GM19328 (cell line): ENCODE results near the gene MAP2K1.
"Not testable (repeated sequence)": the region's sequence is repeated elsewhere in the genome, so short reads cannot be mapped to it uniquely, and the experiment has no call there.

Experiments used
- ATAC-seq: cut with Tn5 transposase; IDR thresholded peaks from one replicate; pipeline ENCODE4 v1.9.1; 2021; ENCODE audit warnings: mild to moderate bottlenecking, moderate library complexity; ENCODE audit not compliant: unreplicated experiment

The MAP2K1 gene

GRCh38 chr15:66472176-66472999 lies 85.7 kb downstream of the MAP2K1 start:
- no peak for ATAC-seq

- no peak for ATAC-seq
Measured at GRCh38 chr15:66474135-66474534, 87.4 kb downstream of the MAP2K1 start.

DNA sequence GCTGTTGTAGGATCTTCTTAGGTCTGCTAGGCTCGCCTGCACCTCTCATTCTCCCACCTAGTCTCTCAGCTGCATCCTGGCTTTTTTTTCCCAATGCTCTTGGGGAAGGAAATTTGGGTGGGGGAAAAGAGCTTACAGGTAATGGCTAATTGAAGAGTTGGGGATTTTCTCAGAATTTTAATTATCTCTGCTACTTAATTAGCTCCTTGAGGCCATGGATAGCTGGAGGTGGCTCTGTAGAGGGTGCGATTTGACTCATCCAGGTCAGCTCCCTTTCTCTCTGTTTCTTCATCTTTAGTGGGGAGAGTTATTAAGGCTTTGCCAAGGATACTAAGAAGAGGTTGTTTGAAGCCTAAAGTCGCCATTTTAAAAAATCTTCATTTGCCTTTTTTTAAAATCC lies 88.3 kb downstream of the MAP2K1 start:
- no peak for ATAC-seq

- ATAC-seq, result no peak
Measured at GRCh38 chr15:66476535-66476934, 89.8 kb downstream of the MAP2K1 start.

DNA sequence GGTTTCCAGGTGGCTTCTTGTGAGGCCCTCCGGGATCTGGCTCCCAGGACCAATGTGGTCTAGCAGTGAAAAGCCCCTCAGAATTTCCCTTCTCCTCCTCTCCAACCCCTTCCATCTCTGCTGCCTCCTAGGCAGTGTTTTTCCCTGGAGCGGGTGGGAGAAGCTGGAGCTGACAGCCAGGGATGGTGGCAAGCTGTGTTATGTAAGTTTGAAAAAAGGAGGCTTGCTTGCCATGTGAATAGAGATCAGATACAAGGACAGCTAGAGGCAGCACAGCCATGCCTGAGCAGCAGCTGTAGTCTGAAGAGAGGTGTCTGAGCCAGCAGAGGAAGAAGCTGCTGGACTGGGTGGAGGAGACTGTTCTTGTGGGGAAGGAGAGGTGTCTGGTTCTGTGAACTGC lies 90.3 kb downstream of the MAP2K1 start:
- ATAC-seq, result no peak

GRCh38 chr15:66480267-66480666 lies 93.6 kb downstream of the MAP2K1 start:
- ATAC-seq, result no peak

GRCh38 chr15:66481107-66481856 lies 94.6 kb downstream of the MAP2K1 start:
- no peak for ATAC-seq

- ATAC-seq, result no peak
Measured at GRCh38 chr15:66482539-66482938, 95.8 kb downstream of the MAP2K1 start.

GRCh38 chr15:66483131-66483566 lies 96.4 kb downstream of the MAP2K1 start:
- ATAC-seq, result no peak

- no peak for ATAC-seq
Measured at GRCh38 chr15:66484539-66485112, 97.9 kb downstream of the MAP2K1 start.

- no peak for ATAC-seq
Measured at GRCh38 chr15:66486887-66487286, 100.2 kb downstream of the MAP2K1 start.

GRCh38 chr15:66488525-66488924 lies 101.8 kb downstream of the MAP2K1 start:
- ATAC-seq, result no peak

GRCh38 chr15:66489179-66489791 lies 102.6 kb downstream of the MAP2K1 start:
- ATAC-seq, result no peak

DNA sequence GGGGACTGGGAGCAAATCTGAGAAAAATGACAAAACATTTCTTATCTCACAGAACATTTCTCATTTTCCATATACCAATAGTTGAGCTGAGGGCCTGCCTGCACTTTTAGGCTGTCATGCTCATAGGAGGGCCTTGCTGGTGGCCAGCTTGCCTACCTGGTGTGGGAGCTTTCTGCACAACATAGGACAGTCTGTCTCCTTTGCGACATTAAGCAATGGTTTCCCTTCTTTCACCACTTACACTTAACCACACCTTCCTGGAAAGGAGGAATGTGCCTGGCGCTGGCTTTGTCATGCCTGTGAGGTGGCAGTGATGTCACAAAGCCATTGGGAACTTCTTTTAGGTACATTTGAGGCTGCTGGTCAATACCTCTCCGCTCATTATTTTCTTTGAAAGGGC lies 105.1 kb downstream of the MAP2K1 start:
- no peak for ATAC-seq

DNA sequence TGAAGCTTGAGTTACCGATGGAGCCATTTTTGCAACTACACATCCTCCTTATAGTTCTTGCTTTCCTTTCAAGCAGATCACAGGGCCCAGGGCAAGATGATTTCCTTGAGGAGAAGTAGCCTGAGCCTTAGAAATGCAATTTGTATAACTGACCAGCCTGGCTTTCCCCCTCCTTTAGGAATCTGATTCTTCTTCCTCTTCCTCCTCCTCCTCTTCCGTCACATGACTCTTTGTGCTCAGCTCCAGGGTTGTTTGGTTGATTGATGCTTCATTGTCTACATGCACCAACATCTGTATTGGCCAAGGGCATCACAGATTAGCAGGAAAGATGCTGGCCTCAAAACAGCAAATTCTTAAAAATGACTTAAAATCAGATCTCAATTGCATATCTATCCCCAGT lies 107.5 kb downstream of the MAP2K1 start:
- no peak for ATAC-seq

DNA sequence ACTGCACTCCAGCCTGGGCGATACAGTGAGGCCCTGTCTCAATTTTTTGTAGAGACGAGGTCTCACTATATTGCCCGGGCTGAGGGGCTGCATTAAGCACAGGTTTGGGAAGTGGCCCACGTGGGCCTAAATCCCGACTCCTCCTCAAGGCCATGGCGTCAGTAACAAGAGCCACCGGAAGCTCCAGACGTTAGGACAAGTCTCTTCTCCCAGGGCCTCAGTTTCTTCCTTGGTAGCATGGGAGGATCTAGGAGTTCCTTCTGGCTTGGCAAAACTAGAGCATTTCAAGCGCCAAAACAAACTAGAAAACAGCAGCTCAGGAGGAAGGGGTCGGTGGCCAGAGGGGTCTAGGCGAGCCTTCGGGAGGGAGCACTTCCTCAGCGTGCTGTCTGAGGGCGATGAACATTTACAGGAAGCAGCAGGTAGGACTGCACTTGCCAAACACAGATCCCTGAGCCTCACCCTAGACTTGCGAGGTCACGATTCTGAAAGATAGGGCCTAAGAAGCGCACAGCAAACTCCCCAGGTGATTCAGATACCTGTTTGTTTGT lies 110.3 kb downstream of the MAP2K1 start:
- no peak for ATAC-seq

- ATAC-seq, result peak; percentile 80
Measured at GRCh38 chr15:66497502-66498455, 111.1 kb downstream of the MAP2K1 start, which contains the start of gene SNAPC5. Gene SNAPC5 (minus strand): TSS chr15:66497762. CDS start chr15:66497731, 31 bp downstream.

- no peak for ATAC-seq
Measured at GRCh38 chr15:66498501-66499386, 112.0 kb downstream of the MAP2K1 start.

DNA sequence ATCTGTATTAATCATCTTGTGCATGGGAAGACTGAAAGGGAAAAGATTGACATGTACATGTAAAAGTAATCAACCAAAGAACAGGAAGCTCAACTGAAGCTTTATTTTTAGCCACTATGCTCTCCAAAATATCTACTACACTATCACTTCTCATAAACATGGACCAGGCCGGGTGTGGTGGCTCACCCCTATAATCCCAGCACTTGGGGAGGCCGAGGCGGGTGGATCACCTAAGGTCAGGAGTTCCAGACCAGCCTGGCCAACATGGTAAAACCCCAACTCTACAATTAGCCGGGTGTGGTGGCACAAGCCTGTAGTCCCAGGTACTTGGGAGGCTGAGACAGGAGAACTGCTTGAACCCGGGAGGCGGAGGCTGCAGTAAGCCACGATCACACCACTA lies 113.6 kb downstream of the MAP2K1 start:
- ATAC-seq, result not testable (repeated sequence)
